PC-9 (cell line): ENCODE results near the gene MAP3K4.

Experiments used
- CTCF ChIP-seq: fragments of 200-600 bp; sonication (generic); conservative IDR thresholded peaks from 2 replicates; pipeline ENCODE4 v1.6.1; 2017; ENCODE audit warnings: mixed run types, antibody characterized with exemption, mild to moderate bottlenecking, moderate library complexity
- EZH2 ChIP-seq: fragments of 200-600 bp; sonication (generic); IDR thresholded peaks from 2 replicates; pipeline ENCODE4 v1.8.0; 2017; ENCODE audit warnings: antibody characterized with exemption, low read depth

GRCh38 chr6:161021543-161021942 is 30.0 kb downstream of the MAP3K4 start:
- TF ChIP-seq CTCF, result no peak
- TF ChIP-seq EZH2, result no peak
